Heart left ventricle (tissue), 13 donors: Measurements from ENCODE around the gene NR3C2.

Experiments used
- CTCF ChIP-seq, 12 donors: fragments of 200-600 bp; sonication (generic) in 4 of 12; IDR thresholded peaks; one replicate each; pipeline versions ENCODE4 v1.5.0 to v1.8.0; 2018 to 2022; ENCODE audit warnings: antibody characterized with exemption in 12 of 12, mild to moderate bottlenecking in 5 of 12
- POLR2A ChIP-seq, 2 donors: fragments of 450-650 bp; IDR thresholded peaks; one replicate each; pipeline ENCODE4 v1.6.1; 2017; ENCODE audit warnings: antibody characterized with exemption in 2 of 2, mild to moderate bottlenecking in 2 of 2, moderate library complexity in 2 of 2
- donor health status: ischemic (EF 13 %, LVEDD 7.1; RV severe dilation, severe dysfunction).
- donor health status: DM: no; HTN: yes; CAD: no.
- donor health status: DM: no; HTN: no; CAD: no.
- donor health status: ischemic (EF 25% LVEDD 6.9; RV normal size, moderate dysfunction).
- donor health status: ischemic (EF 25% LVEDD 5.7; RV mildly dilated, moderate dysfunction).
- donor health status: ischemic (EF 35%, LVEDD 5.7; RV mildly dilated, moderate dysfunction).
- donor health status: nonischemic (EF 11% LVEDD 7.7; RV severe dilation, severe dysfunction).
- donor health status: DM: yes; HTN: yes; CAD: no.
- donor health status: PGD.
- donor health status: ischemic (EF 29% LVEDD 5.4; RV normal size, mild dysfunction).
- donor health status: nonischemic (EF 23%, LVEDD 6.1; RV moderate dilation, normal function).

GRCh38 chr4:148089624-148090023 lies 352.6 kb downstream of the NR3C2 start:
- TF ChIP-seq CTCF (IDR thresholded peaks at IDR 0.05) (no peak), POLR2A (IDR thresholded peaks at IDR 0.05) (no peak)
